ENCODE measurements around the gene SHC2. TPM values are rescaled to one million over a fixed set of nuclear protein-coding genes. Genes with fewer than 3 reads are reported as not detected.

The SHC2 gene
- total and polyA plus RNA-seq, 2 donors from 2014 or later, result 10.7 to 24.4 TPM

DNA sequence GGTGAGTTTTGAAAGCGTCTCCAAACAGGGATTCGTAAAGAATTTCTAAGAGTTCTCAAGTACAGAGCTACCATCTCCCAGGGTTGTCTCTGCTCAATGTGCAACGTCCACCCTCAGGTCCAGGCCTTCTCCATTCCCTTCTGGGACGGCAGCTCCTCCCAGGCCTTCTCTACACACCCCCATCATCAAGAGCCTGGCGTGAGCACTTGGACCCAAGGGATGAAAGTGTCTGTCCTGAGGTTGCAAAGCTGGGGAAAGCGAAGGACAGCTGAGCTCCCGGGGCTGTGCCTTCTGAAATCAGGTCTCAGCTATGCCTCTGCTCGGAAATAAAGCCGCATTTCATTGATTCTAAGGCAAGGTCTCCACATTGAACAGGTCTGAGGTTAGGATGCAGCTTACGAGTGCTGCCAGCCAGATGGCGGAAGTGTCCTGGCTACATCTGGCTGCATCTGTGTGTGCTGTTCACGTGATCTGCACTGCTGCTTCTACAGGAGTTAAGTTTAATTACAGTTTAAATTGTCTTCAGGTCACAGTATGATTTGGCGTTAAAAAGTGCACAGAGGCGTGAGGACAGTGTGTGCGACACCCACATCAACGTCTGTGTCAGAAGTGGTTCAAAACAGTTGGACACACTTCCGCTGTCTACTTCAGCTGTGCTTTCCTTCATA, 89.2 kb downstream of the SHC2 start:
- intact Hi-C loops (cut with DNase I), result no loop called here
- Histone ChIP-seq H3K4me3 (ENCODE audit: low read length in 3 of 3) (no peak overlapping the region), H3K4me1 (ENCODE audit: control insufficient read depth in 2 of 3, insufficient read depth in 2 of 3, low read depth in 1 of 3, low read length in 3 of 3) (peaks cover 0 to 5% (median 0%) of the 10 kb centered on the region in 3 donors), H3K27ac (ENCODE audit: low read depth in 2 of 2, low read length in 2 of 2) (no peak overlapping the region), H3K27me3 (ENCODE audit: control insufficient read depth, insufficient read depth, low read length) (no peaks in the 10 kb centered on the region), H3K36me3 (ENCODE audit: control insufficient read depth in 2 of 3, insufficient read depth in 3 of 3, low read length in 3 of 3) (no peaks in the 10 kb centered on the region), H3K9me3 (ENCODE audit: control insufficient read depth in 2 of 3, insufficient read depth in 1 of 3, low read length in 3 of 3) (no peaks in the 10 kb centered on the region), H3K9ac (ENCODE audit: low read length in 3 of 3) (no peak overlapping the region)
- peak in 3 of 5 donors; percentile 27 to 67 (median 60) for DNase-seq
- no peak for FAIRE-seq
- TF ChIP-seq, protein P1, sequence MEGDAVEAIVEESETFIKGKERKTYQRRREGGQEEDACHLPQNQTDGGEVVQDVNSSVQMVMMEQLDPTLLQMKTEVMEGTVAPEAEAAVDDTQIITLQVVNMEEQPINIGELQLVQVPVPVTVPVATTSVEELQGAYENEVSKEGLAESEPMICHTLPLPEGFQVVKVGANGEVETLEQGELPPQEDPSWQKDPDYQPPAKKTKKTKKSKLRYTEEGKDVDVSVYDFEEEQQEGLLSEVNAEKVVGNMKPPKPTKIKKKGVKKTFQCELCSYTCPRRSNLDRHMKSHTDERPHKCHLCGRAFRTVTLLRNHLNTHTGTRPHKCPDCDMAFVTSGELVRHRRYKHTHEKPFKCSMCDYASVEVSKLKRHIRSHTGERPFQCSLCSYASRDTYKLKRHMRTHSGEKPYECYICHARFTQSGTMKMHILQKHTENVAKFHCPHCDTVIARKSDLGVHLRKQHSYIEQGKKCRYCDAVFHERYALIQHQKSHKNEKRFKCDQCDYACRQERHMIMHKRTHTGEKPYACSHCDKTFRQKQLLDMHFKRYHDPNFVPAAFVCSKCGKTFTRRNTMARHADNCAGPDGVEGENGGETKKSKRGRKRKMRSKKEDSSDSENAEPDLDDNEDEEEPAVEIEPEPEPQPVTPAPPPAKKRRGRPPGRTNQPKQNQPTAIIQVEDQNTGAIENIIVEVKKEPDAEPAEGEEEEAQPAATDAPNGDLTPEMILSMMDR (IDR thresholded peaks at IDR 0.05; ENCODE audit: borderline replicate concordance, extremely low read depth, insufficient read depth), result no peak

DNA sequence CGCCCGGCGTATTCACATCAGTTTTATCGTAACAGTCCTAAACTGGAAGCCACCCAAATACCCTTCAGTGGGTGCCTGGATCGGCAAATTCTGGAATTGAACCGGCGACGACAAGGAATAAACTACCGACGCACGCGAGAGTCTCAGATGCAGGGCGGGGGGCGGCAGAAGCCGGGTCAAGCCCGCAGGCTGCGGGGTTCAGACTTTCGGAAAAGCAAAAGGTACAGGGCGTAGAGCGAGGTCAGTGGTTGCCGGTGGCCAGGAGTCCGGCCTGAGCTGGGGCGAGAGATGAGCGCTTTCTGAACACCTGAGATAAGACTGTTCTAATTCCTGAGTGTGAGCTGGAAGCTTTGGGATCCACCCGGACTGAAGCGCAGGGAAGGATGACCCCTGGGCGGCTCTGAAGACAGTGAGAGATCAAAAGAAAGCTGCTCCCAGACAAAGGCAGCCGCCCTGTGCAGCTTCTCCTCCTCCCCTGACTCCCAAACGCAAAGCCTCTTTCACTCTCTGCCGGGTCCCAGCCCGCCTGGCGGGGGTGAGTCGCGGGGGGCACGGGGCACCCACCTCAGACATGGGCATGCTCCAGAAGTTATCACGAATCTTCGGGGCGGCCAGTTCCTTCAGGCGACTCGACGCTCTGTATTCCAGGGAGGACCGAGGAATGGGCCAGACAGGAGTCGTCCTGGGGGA, 90.0 kb downstream of the SHC2 start:
- DNase-seq (peak in 2 of 5 donors; percentile 38 to 57), FAIRE-seq (no peak)
- H3K9me3 ChIP-seq (ENCODE audit: control insufficient read depth in 2 of 3, insufficient read depth in 1 of 3, low read length in 3 of 3), result no peaks in the 10 kb centered on the region
- H3K27ac ChIP-seq (ENCODE audit: low read depth in 2 of 2, low read length in 2 of 2), result no peak overlapping the region
- H3K4me3 ChIP-seq (ENCODE audit: low read length in 3 of 3), result no peak overlapping the region
- no peak overlapping the region for H3K9ac ChIP-seq (ENCODE audit: low read length in 3 of 3)
- TF ChIP-seq, protein P1 (IDR thresholded peaks at IDR 0.05; ENCODE audit: borderline replicate concordance, extremely low read depth, insufficient read depth), result no peak
- intact Hi-C loops (cut with DNase I), result no loop called here
- no peaks in the 10 kb centered on the region for H3K27me3 ChIP-seq (ENCODE audit: control insufficient read depth, insufficient read depth, low read length)
- peaks cover 0 to 5% (median 0%) of the 10 kb centered on the region in 3 donors for H3K4me1 ChIP-seq (ENCODE audit: control insufficient read depth in 2 of 3, insufficient read depth in 2 of 3, low read depth in 1 of 3, low read length in 3 of 3)
- no peaks in the 10 kb centered on the region for H3K36me3 ChIP-seq (ENCODE audit: control insufficient read depth in 2 of 3, insufficient read depth in 3 of 3, low read length in 3 of 3)

DNA sequence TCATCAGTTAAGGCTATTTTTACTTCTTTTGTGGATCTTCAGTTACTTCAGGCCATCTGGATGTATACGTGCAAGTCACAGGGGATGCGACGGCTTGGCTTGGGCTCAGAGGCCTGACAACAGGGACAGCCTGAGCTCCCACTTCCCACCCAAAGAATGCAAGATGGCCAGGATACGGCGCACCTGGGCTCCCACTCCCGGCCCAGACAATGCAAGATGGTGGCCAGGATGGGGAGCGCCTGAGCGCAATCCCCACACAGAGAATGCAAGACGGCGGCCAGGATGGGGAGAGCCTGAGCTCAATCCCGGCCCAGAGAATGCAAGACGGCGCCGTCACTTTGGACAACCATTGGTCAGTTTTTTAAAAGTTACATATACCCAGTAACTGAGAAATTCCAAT, 91.0 kb downstream of the SHC2 start:
- Histone ChIP-seq H3K9me3 (ENCODE audit: control insufficient read depth in 2 of 3, insufficient read depth in 1 of 3, low read length in 3 of 3) (no peaks in the 10 kb centered on the region), H3K36me3 (ENCODE audit: control insufficient read depth in 2 of 3, insufficient read depth in 3 of 3, low read length in 3 of 3) (no peaks in the 10 kb centered on the region), H3K4me3 (ENCODE audit: low read length in 3 of 3) (no peak overlapping the region), H3K4me1 (ENCODE audit: control insufficient read depth in 2 of 3, insufficient read depth in 2 of 3, low read depth in 1 of 3, low read length in 3 of 3) (peaks cover 0 to 5% (median 0%) of the 10 kb centered on the region in 3 donors), H3K27me3 (ENCODE audit: control insufficient read depth, insufficient read depth, low read length) (no peaks in the 10 kb centered on the region), H3K9ac (ENCODE audit: low read length in 3 of 3) (no peak overlapping the region), H3K27ac (ENCODE audit: low read depth in 2 of 2, low read length in 2 of 2) (no peak overlapping the region)
- peak in 1 of 5 donors; percentile 37 for DNase-seq
- TF ChIP-seq, protein P1 (IDR thresholded peaks at IDR 0.05; ENCODE audit: borderline replicate concordance, extremely low read depth, insufficient read depth), result no peak
- FAIRE-seq, result no peak
- intact Hi-C loops (cut with DNase I), result no loop called here

Measured in kidney (tissue), 14 donors.